Spleen (tissue), 3 donors: ENCODE measurements around the gene ARHGEF2.

Experiments
- POLR2A ChIP-seq, 3 donors: fragments of 450-650 bp; IDR thresholded peaks; one replicate each; pipeline ENCODE4 v1.5.1; 2017; ENCODE audit warnings: antibody characterized with exemption in 3 of 3, mild to moderate bottlenecking in 1 of 3
- POLR2AphosphoS5 ChIP-seq, 3 donors: sonication (generic); formaldehyde crosslinking; IDR thresholded peaks; one replicate each; pipeline ENCODE4 v1.5.1; 2017; ENCODE audit warnings: antibody characterized with exemption in 3 of 3

- TF ChIP-seq POLR2AphosphoS5 (IDR thresholded peaks at IDR 0.05) (no peak), POLR2A (IDR thresholded peaks at IDR 0.05) (no peak)
These were observed 80.6 kb downstream of the ARHGEF2 start for GRCh38 chr1:155897746-155898145.
